Stimulated activated CD4-positive, alpha-beta T cell treated with anti-CD3 and anti-CD28 coated beads, Interleukin-12 subunit alpha, Interleukin-12 subunit beta, amount 100 ng/mL, for 48 hours (primary cell): ENCODE measurements around the gene MMAB.

Experiments used
- DNase-seq, 3 donors: peaks; one replicate each; pipeline ENCODE4 v3.0.0-alpha.2; 2020; ENCODE audit warnings: low read depth in 2 of 3, low spot score in 1 of 3

The MMAB gene

GRCh38 chr12:109560867-109561710 is 12.2 kb downstream of the MMAB start:
- no peak for DNase-seq

- DNase-seq = no peak
Observed at GRCh38 chr12:109559601-109560000, 13.7 kb downstream of the MMAB start.

- no peak for DNase-seq
Observed at GRCh38 chr12:109559200-109559505, 14.2 kb downstream of the MMAB start.

- DNase-seq = no peak
Observed at GRCh38 chr12:109558374-109559199, 14.7 kb downstream of the MMAB start.

GRCh38 chr12:109557805-109558204 is 15.5 kb downstream of the MMAB start:
- DNase-seq = no peak

GRCh38 chr12:109557200-109557599 is 16.1 kb downstream of the MMAB start:
- DNase-seq = no peak

GRCh38 chr12:109555431-109556315 is 17.6 kb downstream of the MMAB start:
- DNase-seq = no peak

- DNase-seq = no peak
Observed at GRCh38 chr12:109554761-109555160, 18.5 kb downstream of the MMAB start.

GRCh38 chr12:109553906-109554500 is 19.3 kb downstream of the MMAB start:
- DNase-seq = no peak

- DNase-seq = no peak
Observed at GRCh38 chr12:109553483-109553882, 19.8 kb downstream of the MMAB start.

- DNase-seq = no peak
Observed at GRCh38 chr12:109552971-109553370, 20.3 kb downstream of the MMAB start.

- no peak for DNase-seq
Observed at GRCh38 chr12:109551108-109551507, 22.2 kb downstream of the MMAB start.

GRCh38 chr12:109550281-109550680 is 23.0 kb downstream of the MMAB start:
- no peak for DNase-seq

GRCh38 chr12:109549613-109550270 is 23.6 kb downstream of the MMAB start:
- no peak for DNase-seq

- no peak for DNase-seq
Observed at GRCh38 chr12:109548258-109548657, 25.0 kb downstream of the MMAB start.

GRCh38 chr12:109547286-109547685 is 26.0 kb downstream of the MMAB start:
- no peak for DNase-seq

- no peak for DNase-seq
Observed at GRCh38 chr12:109545826-109546225, 27.5 kb downstream of the MMAB start.

GRCh38 chr12:109544955-109545531 is 28.3 kb downstream of the MMAB start:
- DNase-seq = no peak

GRCh38 chr12:109542876-109543275 is 30.4 kb downstream of the MMAB start:
- DNase-seq = no peak

- DNase-seq = no peak
Observed at GRCh38 chr12:109542014-109542413, 31.3 kb downstream of the MMAB start.
